Activated T-helper 17 cell treated with anti-CD3 and anti-CD28 coated beads, Interleukin-2, amount 50 U/mL, for 72 hours (primary cell): Measurements from ENCODE around the gene ASIC4. TPM values are rescaled to one million over a fixed set of nuclear protein-coding genes. Genes with fewer than 3 reads are reported as not detected.

Source experiments
- ATAC-seq: fragments of 150-1000 bp; cut with Tn5 transposase; replicated peaks from 2 replicates; pipeline ENCODE4 v1.10.0; 2021; ENCODE audit warnings: mild to moderate bottlenecking, moderate library complexity
- H3K27ac Mint-ChIP-seq: one replicate; pipeline ENCODE4 v1.8.0; 2022; ENCODE audit warnings: mixed read lengths
- H3K27me3 Mint-ChIP-seq: one replicate; pipeline ENCODE4 v1.8.0; 2022; ENCODE audit warnings: mixed read lengths
- H3K36me3 Mint-ChIP-seq: one replicate; pipeline ENCODE4 v1.8.0; 2022; ENCODE audit warnings: low read depth, mild to moderate bottlenecking, mixed read lengths
- H3K4me1 Mint-ChIP-seq: one replicate; pipeline ENCODE4 v1.8.0; 2022; ENCODE audit warnings: mixed read lengths
- H3K4me3 Mint-ChIP-seq: one replicate; pipeline ENCODE4 v1.8.0; 2022; ENCODE audit warnings: mild to moderate bottlenecking, mixed read lengths
- H3K9me3 Mint-ChIP-seq: one replicate; pipeline ENCODE4 v1.8.0; 2022; ENCODE audit warnings: mixed read lengths
- total RNA-seq, 2 donors: library from RNA; stranded (reverse); gene quantifications; one replicate each; pipeline ENCODE4 v1.2.3, GENCODE V29; 2022

ASIC4 gene
- total RNA-seq, 2 donors from 2014 or later, result 0.56 TPM; not detected in 1

DNA sequence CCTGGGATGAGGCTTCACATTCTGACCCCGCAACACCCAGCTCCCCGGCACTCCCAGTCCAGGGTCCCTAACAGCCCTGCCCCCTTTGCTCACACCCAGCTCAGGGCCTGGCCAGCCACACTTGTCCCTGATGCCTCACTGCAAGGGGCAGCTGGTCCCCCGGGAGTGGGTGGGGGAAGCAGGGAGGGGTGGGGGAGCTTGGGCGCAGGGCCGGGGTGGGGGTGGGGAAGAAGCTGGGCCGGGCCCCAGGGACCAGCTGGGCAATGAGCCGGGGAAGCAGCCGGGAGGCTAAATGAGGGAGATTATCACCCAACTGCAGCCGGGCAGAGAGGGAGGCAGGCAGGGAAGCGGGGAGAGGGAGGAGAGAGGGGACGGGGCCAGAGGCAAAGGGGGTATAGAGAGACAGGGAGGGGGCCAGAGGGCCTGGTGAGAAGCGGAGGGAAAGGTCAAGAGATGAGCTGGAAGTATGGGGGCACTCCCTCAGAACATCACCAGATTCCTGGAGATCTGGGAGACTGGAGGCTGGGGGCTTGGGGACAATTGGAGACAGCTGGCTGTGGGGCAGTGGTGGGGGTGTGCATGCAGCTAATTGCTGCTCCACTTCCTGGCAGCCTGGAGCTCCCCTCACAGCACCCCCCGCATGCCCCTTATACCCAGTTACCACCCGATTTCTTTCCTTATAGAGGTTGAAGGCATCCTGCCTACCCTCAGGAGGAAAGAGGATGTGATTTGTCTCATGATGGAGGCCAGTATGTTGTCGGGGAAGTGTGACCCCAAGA lies 2.5 kb upstream of the ASIC4 start:
- H3K4me1 Mint-ChIP-seq, result peaks cover 23% of the 10 kb centered on the region
- ATAC-seq, result no peak

GRCh38 chr2:219512524-219513216 lies 1.6 kb upstream of the ASIC4 start:
- peaks cover 23% of the 10 kb centered on the region for H3K4me1 Mint-ChIP-seq
- no peak overlapping the region for H3K4me3 Mint-ChIP-seq
- no peak for ATAC-seq
- no peak overlapping the region for H3K27ac Mint-ChIP-seq
- peaks cover 3% of the 10 kb centered on the region for H3K36me3 Mint-ChIP-seq
- H3K9me3 Mint-ChIP-seq, result no peaks in the 10 kb centered on the region
- peaks cover 65% of the 10 kb centered on the region for H3K27me3 Mint-ChIP-seq

More for the DNA sequence above, 2.5 kb upstream of the ASIC4 start:
- H3K27me3 Mint-ChIP-seq, result peaks cover 60% of the 10 kb centered on the region
- no peaks in the 10 kb centered on the region for H3K9me3 Mint-ChIP-seq
- H3K4me3 Mint-ChIP-seq, result no peak overlapping the region
- no peak overlapping the region for H3K27ac Mint-ChIP-seq
- H3K36me3 Mint-ChIP-seq, result peaks cover 12% of the 10 kb centered on the region

DNA sequence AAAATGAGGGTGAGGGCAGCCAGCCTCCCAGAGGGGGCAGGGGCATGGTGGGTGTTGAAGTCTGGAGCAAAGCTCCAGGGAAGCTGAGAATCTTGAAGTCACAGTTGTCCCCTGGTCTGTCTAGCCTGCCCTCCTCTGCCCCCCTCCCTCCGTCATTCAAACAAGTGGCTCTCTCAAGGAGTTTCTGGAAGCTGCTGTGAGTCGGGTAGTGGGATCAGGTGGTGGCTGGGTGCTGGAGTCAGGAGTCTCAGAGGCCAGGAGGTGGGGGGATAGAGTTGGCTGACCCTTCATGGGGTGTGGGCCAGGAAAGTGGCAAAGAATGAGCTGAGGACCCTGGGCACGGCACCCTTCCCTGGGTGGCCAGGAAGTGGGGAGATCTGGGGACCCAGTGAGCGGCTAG lies 495 bp upstream of the ASIC4 start:
- H3K27ac Mint-ChIP-seq, result no peak overlapping the region
- peaks cover 71% of the 10 kb centered on the region for H3K27me3 Mint-ChIP-seq
- ATAC-seq, result no peak
- peak overlapping the region; percentile 7 for H3K4me3 Mint-ChIP-seq
- no peaks in the 10 kb centered on the region for H3K9me3 Mint-ChIP-seq
- H3K36me3 Mint-ChIP-seq, result no peaks in the 10 kb centered on the region
- peaks cover 23% of the 10 kb centered on the region for H3K4me1 Mint-ChIP-seq

DNA sequence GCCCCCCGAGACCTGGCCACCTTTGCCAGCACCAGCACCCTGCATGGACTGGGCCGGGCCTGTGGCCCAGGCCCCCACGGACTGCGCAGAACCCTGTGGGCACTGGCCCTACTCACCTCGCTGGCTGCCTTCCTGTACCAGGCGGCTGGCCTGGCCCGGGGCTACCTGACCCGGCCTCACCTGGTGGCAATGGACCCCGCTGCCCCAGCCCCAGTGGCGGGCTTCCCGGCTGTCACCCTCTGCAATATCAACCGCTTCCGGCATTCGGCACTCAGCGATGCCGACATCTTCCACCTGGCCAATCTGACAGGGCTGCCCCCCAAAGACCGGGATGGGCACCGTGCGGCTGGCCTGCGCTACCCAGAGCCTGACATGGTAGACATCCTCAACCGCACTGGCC lies 554 bp downstream of the ASIC4 start:
- peaks cover 18% of the 10 kb centered on the region for H3K4me1 Mint-ChIP-seq
- H3K27me3 Mint-ChIP-seq, result peaks cover 71% of the 10 kb centered on the region
- H3K36me3 Mint-ChIP-seq, result no peaks in the 10 kb centered on the region
- ATAC-seq, result no peak
- no peak overlapping the region for H3K4me3 Mint-ChIP-seq
- H3K27ac Mint-ChIP-seq, result no peak overlapping the region
- no peaks in the 10 kb centered on the region for H3K9me3 Mint-ChIP-seq

DNA sequence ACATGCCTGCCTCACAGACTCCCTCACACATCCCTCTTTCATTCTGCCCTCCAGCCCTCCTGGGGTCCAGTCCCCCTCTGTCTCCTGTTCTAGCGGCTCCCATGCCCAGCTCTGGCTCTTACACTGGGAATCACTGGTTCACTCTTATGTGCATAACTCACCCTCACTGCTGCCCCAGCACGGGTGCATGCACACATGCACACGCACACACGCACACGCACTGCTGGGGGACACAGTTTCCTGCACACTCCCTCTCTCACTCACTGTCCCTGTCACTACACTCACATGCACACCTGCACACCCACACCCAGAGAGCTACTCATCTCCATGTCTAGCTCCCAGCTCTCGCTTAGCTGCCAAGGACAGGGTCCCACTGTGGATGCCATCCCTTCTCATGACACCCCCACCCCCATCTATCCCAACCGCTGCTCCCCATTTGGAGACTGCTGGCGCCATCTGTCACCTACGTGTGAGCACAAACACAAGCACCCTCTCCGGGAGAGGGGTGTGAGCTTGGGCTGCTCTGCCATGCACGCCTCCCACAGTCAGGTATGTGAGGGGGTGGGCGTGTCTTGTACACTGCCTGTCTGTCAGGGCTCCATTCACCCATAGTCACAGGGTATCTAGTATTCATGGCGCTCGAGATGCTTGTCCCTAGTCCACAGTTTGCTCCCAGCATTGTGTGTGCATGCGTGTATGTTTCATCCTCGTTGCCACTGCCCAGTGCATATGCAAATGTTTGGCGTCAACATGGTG lies 1.8 kb downstream of the ASIC4 start:
- Mint-ChIP-seq H3K27me3 (peaks cover 66% of the 10 kb centered on the region), H3K9me3 (no peaks in the 10 kb centered on the region), H3K4me1 (peaks cover 12% of the 10 kb centered on the region), H3K4me3 (no peak overlapping the region), H3K36me3 (no peaks in the 10 kb centered on the region), H3K27ac (no peak overlapping the region)
- ATAC-seq, result no peak

- ATAC-seq, result no peak
- Mint-ChIP-seq H3K27ac (no peak overlapping the region), H3K27me3 (peaks cover 67% of the 10 kb centered on the region), H3K4me1 (peaks cover 16% of the 10 kb centered on the region), H3K36me3 (peaks cover 6% of the 10 kb centered on the region), H3K4me3 (no peak overlapping the region), H3K9me3 (no peaks in the 10 kb centered on the region)
Observed at GRCh38 chr2:219516888-219517287, 2.6 kb downstream of the ASIC4 start.

DNA sequence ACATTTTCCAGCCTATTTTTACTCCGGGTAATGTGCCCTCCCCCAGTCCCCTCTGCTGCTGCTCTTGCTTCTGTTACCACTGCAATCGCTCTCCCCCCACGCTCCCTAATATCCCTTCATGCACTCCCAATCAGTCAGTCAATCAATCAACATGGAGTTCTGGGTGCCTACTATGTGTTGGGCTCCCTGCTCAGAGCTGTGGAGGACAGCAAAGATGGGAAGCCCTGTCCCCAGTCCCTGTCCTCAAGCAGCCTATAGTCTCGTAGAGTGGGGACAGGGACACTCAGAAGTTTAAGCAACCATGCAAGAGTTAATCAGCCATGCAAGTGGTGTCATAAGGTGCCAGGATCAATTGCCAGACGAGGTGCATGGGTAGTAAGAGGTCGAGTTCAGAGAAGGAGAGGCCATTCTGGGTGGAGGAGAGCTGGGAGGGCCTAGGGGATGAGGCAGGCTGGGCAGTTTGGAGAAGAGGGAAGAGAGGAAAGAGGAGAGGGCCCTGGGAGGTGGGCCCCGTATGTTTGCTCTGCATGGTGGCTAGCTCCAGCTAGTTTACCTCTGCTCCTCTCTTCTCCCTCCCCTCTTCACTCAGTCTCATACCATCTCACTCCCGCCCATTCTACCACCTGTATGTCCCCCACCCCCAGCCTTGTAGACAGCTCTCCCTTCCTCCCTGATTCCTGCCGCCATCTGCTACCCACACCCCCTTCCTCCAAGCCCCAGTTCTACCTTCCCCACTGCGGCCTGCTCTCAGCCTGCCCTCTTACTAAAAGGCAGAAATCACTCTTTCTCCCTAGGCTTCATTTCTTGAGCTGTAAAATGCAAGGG lies 3.9 kb downstream of the ASIC4 start:
- Mint-ChIP-seq H3K9me3 (no peaks in the 10 kb centered on the region), H3K4me3 (no peak overlapping the region), H3K36me3 (peaks cover 8% of the 10 kb centered on the region), H3K4me1 (peaks cover 19% of the 10 kb centered on the region), H3K27me3 (peaks cover 63% of the 10 kb centered on the region), H3K27ac (no peak overlapping the region)
- ATAC-seq, result no peak

DNA sequence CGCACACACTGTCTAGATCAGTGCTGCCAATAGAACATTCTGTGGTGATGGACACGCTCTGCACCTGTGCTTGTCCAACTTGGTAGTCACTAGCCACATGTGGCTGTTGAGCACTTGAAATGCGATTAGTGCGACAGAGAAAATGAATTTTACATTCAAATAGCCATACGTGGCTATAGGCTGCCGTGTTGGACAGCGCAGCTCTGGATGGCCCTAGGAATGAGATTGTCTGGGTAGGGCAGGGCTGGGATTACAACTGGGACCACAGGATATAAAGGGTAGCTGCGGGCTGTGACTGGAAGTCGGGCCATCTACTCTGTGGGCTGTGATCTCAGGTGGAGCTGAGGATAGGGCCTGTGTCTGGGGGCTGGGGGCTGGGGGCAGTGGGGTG lies 5.2 kb downstream of the ASIC4 start:
- no peak for ATAC-seq
- peaks cover 12% of the 10 kb centered on the region for H3K4me1 Mint-ChIP-seq
- no peak overlapping the region for H3K27ac Mint-ChIP-seq
- H3K9me3 Mint-ChIP-seq, result no peaks in the 10 kb centered on the region
- H3K36me3 Mint-ChIP-seq, result peaks cover 8% of the 10 kb centered on the region
- no peak overlapping the region for H3K4me3 Mint-ChIP-seq
- H3K27me3 Mint-ChIP-seq, result peaks cover 62% of the 10 kb centered on the region

GRCh38 chr2:219520079-219520478 lies 5.8 kb downstream of the ASIC4 start:
- H3K27ac Mint-ChIP-seq, result no peak overlapping the region
- peaks cover 8% of the 10 kb centered on the region for H3K36me3 Mint-ChIP-seq
- peaks cover 66% of the 10 kb centered on the region for H3K27me3 Mint-ChIP-seq
- no peak overlapping the region for H3K4me3 Mint-ChIP-seq
- H3K9me3 Mint-ChIP-seq, result no peaks in the 10 kb centered on the region
- ATAC-seq, result no peak
- H3K4me1 Mint-ChIP-seq, result peaks cover 12% of the 10 kb centered on the region

DNA sequence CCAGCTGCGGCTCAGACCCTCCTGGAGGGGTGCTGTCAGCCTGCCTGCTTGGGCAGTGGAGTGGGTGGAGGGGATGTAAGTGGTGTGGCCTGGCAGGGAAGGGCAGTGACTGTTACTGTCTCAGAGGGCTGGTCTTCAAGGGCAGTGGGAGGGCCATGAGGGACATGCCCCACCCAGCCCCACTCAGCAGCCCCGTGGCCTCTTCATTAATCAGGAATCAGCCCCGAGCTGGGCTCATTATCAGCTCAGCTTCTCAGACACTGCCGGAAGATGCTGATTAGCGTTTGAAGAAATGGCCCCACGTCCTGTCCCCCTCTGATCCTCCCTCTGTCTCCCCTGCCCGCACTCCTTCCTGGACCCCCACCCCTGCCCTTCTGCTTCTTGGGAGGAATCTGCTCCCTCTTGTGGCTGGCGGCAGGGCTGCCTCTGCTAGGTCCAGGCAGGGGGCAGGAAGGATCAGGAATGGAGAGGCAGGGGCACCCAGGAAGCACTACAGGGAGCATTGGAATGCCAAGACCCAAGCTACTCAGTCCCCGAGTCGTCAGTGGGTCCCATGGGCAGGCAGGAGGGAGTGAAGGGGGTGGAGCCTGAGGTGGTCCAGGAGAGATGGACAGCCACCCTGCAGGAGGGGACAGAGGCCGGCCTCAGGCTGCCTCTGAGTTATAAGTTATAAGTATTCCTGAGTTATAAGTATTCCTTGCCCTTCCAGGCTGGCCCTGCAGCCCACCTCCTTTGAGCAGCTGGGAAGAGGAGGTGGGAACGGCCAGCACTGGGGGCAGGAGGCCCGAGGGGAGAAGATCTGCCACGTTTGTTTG lies 7.0 kb downstream of the ASIC4 start:
- H3K27ac Mint-ChIP-seq, result no peak overlapping the region
- H3K36me3 Mint-ChIP-seq, result peaks cover 8% of the 10 kb centered on the region
- no peak for ATAC-seq
- no peaks in the 10 kb centered on the region for H3K9me3 Mint-ChIP-seq
- H3K4me1 Mint-ChIP-seq, result peaks cover 12% of the 10 kb centered on the region
- peaks cover 70% of the 10 kb centered on the region for H3K27me3 Mint-ChIP-seq
- H3K4me3 Mint-ChIP-seq, result peak overlapping the region; percentile 32

GRCh38 chr2:219522111-219523030 lies 8.1 kb downstream of the ASIC4 start:
- H3K27me3 Mint-ChIP-seq, result peaks cover 69% of the 10 kb centered on the region
- no peak overlapping the region for H3K27ac Mint-ChIP-seq
- peak overlapping the region; percentile 32 for H3K4me3 Mint-ChIP-seq
- ATAC-seq, result no peak
- peaks cover 8% of the 10 kb centered on the region for H3K36me3 Mint-ChIP-seq
- peaks cover 12% of the 10 kb centered on the region for H3K4me1 Mint-ChIP-seq
- H3K9me3 Mint-ChIP-seq, result no peaks in the 10 kb centered on the region

GRCh38 chr2:219523031-219523671 lies 8.9 kb downstream of the ASIC4 start:
- peaks cover 67% of the 10 kb centered on the region for H3K27me3 Mint-ChIP-seq
- H3K36me3 Mint-ChIP-seq, result peaks cover 8% of the 10 kb centered on the region
- peaks cover 12% of the 10 kb centered on the region for H3K4me1 Mint-ChIP-seq
- ATAC-seq, result no peak
- no peak overlapping the region for H3K4me3 Mint-ChIP-seq
- no peaks in the 10 kb centered on the region for H3K9me3 Mint-ChIP-seq
- H3K27ac Mint-ChIP-seq, result no peak overlapping the region
